Progenitor cell of endocrine pancreas (in vitro differentiated cells): ENCODE measurements around the gene PREB. TPM values are rescaled to one million over a fixed set of nuclear protein-coding genes. Genes with fewer than 3 reads are reported as not detected.

Source experiments
- DNase-seq: peaks from one replicate; pipeline ENCODE4 v3.0.0; 2021; ENCODE audit warnings: low spot score; ENCODE audit not compliant: unreplicated experiment
- H3K27ac Mint-ChIP-seq: 2 replicates; pipeline ENCODE4 v1.8.0; 2021; ENCODE audit warnings: mild to moderate bottlenecking, moderate library complexity, mixed read lengths
- H3K27me3 Mint-ChIP-seq: 2 replicates; pipeline ENCODE4 v1.8.0; 2021; ENCODE audit warnings: mixed read lengths
- H3K36me3 Mint-ChIP-seq: 2 replicates; pipeline ENCODE4 v1.8.0; 2022; ENCODE audit warnings: mixed read lengths; ENCODE audit not compliant: insufficient read depth
- H3K4me1 Mint-ChIP-seq: 2 replicates; pipeline ENCODE4 v1.8.0; 2021; ENCODE audit warnings: low read depth, mixed read lengths
- H3K4me3 Mint-ChIP-seq: 2 replicates; pipeline ENCODE4 v1.8.0; 2021; ENCODE audit warnings: low read depth, mild to moderate bottlenecking, moderate library complexity, mixed read lengths
- H3K9me3 Mint-ChIP-seq: 2 replicates; pipeline ENCODE4 v1.8.0; 2021; ENCODE audit warnings: low read depth, mixed read lengths
- total RNA-seq: library from RNA; stranded (reverse); gene quantifications from 2 replicates; pipeline ENCODE4 v1.2.1, GENCODE V29; 2021
- TF ChIP-seq, protein P1 (sequence below): fragments of 200-600 bp; sonication (generic); IDR thresholded peaks from one replicate; pipeline ENCODE4 v1.5.0; 2021; ENCODE audit warnings: antibody characterized with exemption, mild to moderate bottlenecking; ENCODE audit not compliant: unreplicated experiment

PREB gene
- total RNA-seq, 1 donor from 2014 or later: 46.9 TPM

DNA sequence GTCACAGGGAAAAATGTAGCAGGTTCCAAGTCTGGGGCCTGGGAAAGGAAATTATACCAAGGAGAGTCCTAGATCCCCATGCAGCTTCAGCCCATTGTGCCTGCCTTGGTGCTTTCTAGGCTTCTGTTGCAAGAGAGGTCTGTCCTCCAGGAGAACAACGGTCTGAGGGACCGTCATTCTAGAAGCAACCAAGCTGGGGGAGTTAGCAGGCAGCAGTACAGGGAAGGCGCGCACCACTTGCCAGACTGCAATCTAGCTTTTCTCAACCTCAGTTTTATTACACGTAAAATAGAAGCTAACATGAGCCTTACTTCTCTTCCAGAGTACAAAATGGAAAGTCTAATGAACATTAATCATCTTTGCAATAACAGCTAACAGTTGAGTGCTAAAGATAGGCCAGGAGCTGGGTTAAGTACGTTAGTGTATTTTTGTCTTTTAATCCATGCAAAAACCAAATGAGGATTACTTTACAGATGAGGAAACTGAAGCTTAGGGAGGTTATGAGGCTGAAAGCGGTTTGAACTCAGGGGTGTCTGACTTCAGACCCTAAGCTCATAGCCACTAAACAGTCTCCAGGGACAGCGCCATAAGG is 16.3 kb upstream of the PREB start:
- no peaks in the 10 kb centered on the region for H3K9me3 Mint-ChIP-seq
- TF ChIP-seq, protein P1, sequence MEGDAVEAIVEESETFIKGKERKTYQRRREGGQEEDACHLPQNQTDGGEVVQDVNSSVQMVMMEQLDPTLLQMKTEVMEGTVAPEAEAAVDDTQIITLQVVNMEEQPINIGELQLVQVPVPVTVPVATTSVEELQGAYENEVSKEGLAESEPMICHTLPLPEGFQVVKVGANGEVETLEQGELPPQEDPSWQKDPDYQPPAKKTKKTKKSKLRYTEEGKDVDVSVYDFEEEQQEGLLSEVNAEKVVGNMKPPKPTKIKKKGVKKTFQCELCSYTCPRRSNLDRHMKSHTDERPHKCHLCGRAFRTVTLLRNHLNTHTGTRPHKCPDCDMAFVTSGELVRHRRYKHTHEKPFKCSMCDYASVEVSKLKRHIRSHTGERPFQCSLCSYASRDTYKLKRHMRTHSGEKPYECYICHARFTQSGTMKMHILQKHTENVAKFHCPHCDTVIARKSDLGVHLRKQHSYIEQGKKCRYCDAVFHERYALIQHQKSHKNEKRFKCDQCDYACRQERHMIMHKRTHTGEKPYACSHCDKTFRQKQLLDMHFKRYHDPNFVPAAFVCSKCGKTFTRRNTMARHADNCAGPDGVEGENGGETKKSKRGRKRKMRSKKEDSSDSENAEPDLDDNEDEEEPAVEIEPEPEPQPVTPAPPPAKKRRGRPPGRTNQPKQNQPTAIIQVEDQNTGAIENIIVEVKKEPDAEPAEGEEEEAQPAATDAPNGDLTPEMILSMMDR: no peak
- no peaks in the 10 kb centered on the region for H3K36me3 Mint-ChIP-seq
- H3K4me1 Mint-ChIP-seq: no peaks in the 10 kb centered on the region
- DNase-seq: no peak
- H3K27ac Mint-ChIP-seq: no peak overlapping the region
- H3K4me3 Mint-ChIP-seq: no peak overlapping the region
- H3K27me3 Mint-ChIP-seq: no peaks in the 10 kb centered on the region

GRCh38 chr2:27149570-27150405 is 15.4 kb upstream of the PREB start:
- Mint-ChIP-seq H3K27me3 (no peaks in the 10 kb centered on the region), H3K36me3 (no peaks in the 10 kb centered on the region), H3K4me1 (no peaks in the 10 kb centered on the region), H3K27ac (no peak overlapping the region), H3K9me3 (no peaks in the 10 kb centered on the region), H3K4me3 (no peak overlapping the region)
- no peak for DNase-seq
- TF ChIP-seq, protein P1: no peak

DNA sequence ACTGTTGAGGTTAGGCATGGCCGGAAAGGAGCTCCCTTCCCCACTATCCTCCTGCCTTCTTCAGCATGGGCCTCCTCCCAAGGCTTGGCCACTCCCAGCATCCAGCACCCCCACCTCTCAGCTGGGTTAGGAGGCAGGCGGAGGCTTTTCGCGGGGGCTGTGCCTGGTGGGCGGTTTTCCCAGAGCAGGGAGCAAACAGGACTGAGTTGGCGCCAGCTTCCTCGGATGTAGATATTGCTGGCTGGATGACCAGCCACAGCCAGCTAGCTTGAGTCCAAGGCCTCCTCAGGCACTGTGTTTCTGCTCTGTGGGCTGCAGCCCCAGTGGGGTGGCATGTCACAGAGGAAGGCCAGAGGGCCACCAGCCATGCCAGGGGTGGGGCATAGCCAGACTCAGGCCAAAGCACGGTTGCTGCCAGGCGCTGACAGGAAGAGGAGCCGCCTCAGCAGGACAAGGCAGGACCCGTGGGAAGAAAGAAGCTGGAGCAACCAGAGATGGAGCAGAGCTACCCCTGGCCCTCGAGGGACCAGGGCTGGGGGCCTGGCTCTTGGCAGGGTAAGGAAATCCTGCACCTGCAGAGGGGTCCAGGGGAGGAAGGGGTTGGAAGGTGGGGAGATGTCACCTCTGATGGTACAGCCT is 14.5 kb upstream of the PREB start, which contains the start of gene TCF23:
TSS of gene TCF23 (plus strand) at position 204 of the 639 bp plus-strand sequence. CDS start at position 334, 130 bp downstream.
- no peaks in the 10 kb centered on the region for H3K27me3 Mint-ChIP-seq
- H3K4me1 Mint-ChIP-seq: no peaks in the 10 kb centered on the region
- H3K36me3 Mint-ChIP-seq: no peaks in the 10 kb centered on the region
- no peak for DNase-seq
- no peaks in the 10 kb centered on the region for H3K9me3 Mint-ChIP-seq
- TF ChIP-seq, protein P1: no peak
- no peak within 1 kb of the TSS for H3K4me3 Mint-ChIP-seq
- no peak within 1 kb of the TSS for H3K27ac Mint-ChIP-seq

GRCh38 chr2:27147935-27148334 is 13.5 kb upstream of the PREB start:
- TF ChIP-seq, protein P1: no peak
- no peak for DNase-seq
- H3K27ac Mint-ChIP-seq: no peak overlapping the region
- H3K27me3 Mint-ChIP-seq: no peaks in the 10 kb centered on the region
- no peak overlapping the region for H3K4me3 Mint-ChIP-seq
- H3K4me1 Mint-ChIP-seq: no peaks in the 10 kb centered on the region
- H3K9me3 Mint-ChIP-seq: no peaks in the 10 kb centered on the region
- no peaks in the 10 kb centered on the region for H3K36me3 Mint-ChIP-seq

GRCh38 chr2:27145682-27146081 is 11.2 kb upstream of the PREB start:
- Mint-ChIP-seq H3K4me3 (no peak overlapping the region), H3K36me3 (no peaks in the 10 kb centered on the region), H3K27ac (no peak overlapping the region), H3K4me1 (no peaks in the 10 kb centered on the region), H3K27me3 (no peaks in the 10 kb centered on the region), H3K9me3 (no peaks in the 10 kb centered on the region)
- DNase-seq: no peak
- TF ChIP-seq, protein P1: no peak
